Esophagus muscularis mucosa (tissue), 4 donors: ENCODE results near the gene XYLT1.

ENCODE experiments used
- EP300 ChIP-seq: sonication (generic); formaldehyde crosslinking; IDR thresholded peaks from one replicate; pipeline ENCODE4 v1.6.1; 2017; ENCODE audit warnings: antibody characterized with exemption
- POLR2A ChIP-seq: fragments of 450-650 bp; IDR thresholded peaks from one replicate; pipeline ENCODE4 v1.6.1; 2017; ENCODE audit warnings: antibody characterized with exemption, moderate library complexity, mild to moderate bottlenecking, low read depth
- TF ChIP-seq, protein P1 (sequence below), 3 experiments: fragments of 200-600 bp in 2 of 3; fragments of 450-650 bp in 1 of 3; sonication (generic) in 2 of 3; IDR thresholded peaks; one replicate each; pipeline ENCODE4 v1.5.1; 2017 to 2019; ENCODE audit warnings: antibody characterized with exemption in 3 of 3, mild to moderate bottlenecking in 2 of 3, moderate library complexity in 1 of 3

GRCh38 chr16:17213974-17214373 lies 256.8 kb downstream of the XYLT1 start:
- TF ChIP-seq, protein P1, sequence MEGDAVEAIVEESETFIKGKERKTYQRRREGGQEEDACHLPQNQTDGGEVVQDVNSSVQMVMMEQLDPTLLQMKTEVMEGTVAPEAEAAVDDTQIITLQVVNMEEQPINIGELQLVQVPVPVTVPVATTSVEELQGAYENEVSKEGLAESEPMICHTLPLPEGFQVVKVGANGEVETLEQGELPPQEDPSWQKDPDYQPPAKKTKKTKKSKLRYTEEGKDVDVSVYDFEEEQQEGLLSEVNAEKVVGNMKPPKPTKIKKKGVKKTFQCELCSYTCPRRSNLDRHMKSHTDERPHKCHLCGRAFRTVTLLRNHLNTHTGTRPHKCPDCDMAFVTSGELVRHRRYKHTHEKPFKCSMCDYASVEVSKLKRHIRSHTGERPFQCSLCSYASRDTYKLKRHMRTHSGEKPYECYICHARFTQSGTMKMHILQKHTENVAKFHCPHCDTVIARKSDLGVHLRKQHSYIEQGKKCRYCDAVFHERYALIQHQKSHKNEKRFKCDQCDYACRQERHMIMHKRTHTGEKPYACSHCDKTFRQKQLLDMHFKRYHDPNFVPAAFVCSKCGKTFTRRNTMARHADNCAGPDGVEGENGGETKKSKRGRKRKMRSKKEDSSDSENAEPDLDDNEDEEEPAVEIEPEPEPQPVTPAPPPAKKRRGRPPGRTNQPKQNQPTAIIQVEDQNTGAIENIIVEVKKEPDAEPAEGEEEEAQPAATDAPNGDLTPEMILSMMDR (IDR thresholded peaks at IDR 0.05), result no peak
- TF ChIP-seq POLR2A, result no peak
- TF ChIP-seq EP300, result no peak
